Astrocyte of the cerebellum (primary cell): ENCODE data around the gene KCNRG.
"Not testable (repeated sequence)": the region's sequence is repeated elsewhere in the genome, so short reads cannot be mapped to it uniquely, and the experiment has no call there.

Experiments used
- DNase-seq: peaks from one replicate; pipeline ENCODE4 v3.0.0-alpha.2; 2011; ENCODE audit warnings: low read depth
- H3K4me3 ChIP-seq: 2 replicates; pipeline ENCODE4 v1.5.1; 2011; ENCODE audit warnings: mild to moderate bottlenecking, low read depth, low read length, moderate library complexity
- in situ Hi-C: cut with HindIII; loops from 2 replicates; pipeline ENCODE4 v1.10.0; 2017; ENCODE audit warnings: low sequenced_read_pairs
- TF ChIP-seq, protein P1 (sequence below): IDR thresholded peaks from 2 replicates; pipeline ENCODE4 v1.5.1; 2012; ENCODE audit warnings: low read length, low read depth, moderate library complexity, mild to moderate bottlenecking; ENCODE audit errors: missing control alignments

Gene KCNRG

GRCh38 chr13:50052478-50052877, 37.2 kb downstream of the KCNRG start:
- in situ Hi-C loops: no loop called here
- no peak for DNase-seq
- TF ChIP-seq, protein P1, sequence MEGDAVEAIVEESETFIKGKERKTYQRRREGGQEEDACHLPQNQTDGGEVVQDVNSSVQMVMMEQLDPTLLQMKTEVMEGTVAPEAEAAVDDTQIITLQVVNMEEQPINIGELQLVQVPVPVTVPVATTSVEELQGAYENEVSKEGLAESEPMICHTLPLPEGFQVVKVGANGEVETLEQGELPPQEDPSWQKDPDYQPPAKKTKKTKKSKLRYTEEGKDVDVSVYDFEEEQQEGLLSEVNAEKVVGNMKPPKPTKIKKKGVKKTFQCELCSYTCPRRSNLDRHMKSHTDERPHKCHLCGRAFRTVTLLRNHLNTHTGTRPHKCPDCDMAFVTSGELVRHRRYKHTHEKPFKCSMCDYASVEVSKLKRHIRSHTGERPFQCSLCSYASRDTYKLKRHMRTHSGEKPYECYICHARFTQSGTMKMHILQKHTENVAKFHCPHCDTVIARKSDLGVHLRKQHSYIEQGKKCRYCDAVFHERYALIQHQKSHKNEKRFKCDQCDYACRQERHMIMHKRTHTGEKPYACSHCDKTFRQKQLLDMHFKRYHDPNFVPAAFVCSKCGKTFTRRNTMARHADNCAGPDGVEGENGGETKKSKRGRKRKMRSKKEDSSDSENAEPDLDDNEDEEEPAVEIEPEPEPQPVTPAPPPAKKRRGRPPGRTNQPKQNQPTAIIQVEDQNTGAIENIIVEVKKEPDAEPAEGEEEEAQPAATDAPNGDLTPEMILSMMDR: no peak
- no peak overlapping the region for H3K4me3 ChIP-seq

GRCh38 chr13:50053844-50054243, 38.6 kb downstream of the KCNRG start:
- TF ChIP-seq, protein P1: no peak
- no peak overlapping the region for H3K4me3 ChIP-seq
- in situ Hi-C loops: no loop called here
- DNase-seq: no peak

GRCh38 chr13:50055454-50055853, 40.2 kb downstream of the KCNRG start:
- H3K4me3 ChIP-seq: no peak overlapping the region
- no peak for DNase-seq
- TF ChIP-seq, protein P1: no peak
- in situ Hi-C loops: no loop called here

GRCh38 chr13:50060718-50061117, 45.5 kb downstream of the KCNRG start:
- no peak overlapping the region for H3K4me3 ChIP-seq
- no peak for DNase-seq
- TF ChIP-seq, protein P1: no peak
- in situ Hi-C loops: no loop called here

GRCh38 chr13:50062336-50062735, 47.1 kb downstream of the KCNRG start:
- H3K4me3 ChIP-seq, in situ Hi-C loops, DNase-seq: not testable (repeated sequence)

- H3K4me3 ChIP-seq: no peak overlapping the region
- TF ChIP-seq, protein P1: no peak
- in situ Hi-C loops: no loop called here
- no peak for DNase-seq
Observed at GRCh38 chr13:50065712-50066111, 50.5 kb downstream of the KCNRG start.

GRCh38 chr13:50068508-50068907, 53.3 kb downstream of the KCNRG start:
- TF ChIP-seq, protein P1: no peak
- in situ Hi-C loops: no loop called here
- no peak for DNase-seq
- H3K4me3 ChIP-seq: no peak overlapping the region
